GM10248 (cell line): ENCODE measurements around the gene BOLL.

Experiments used
- CTCF ChIA-PET: fragments of 300-600 bp; sonication (Branson Sonifier 250); formaldehyde crosslinking; extraction: SDS; loops from one replicate; lab custom pipeline; 2021; ENCODE audit warnings: antibody characterized with exemption; lab: Yijun Ruan, JAX
- POLR2A ChIA-PET: fragments of 350-650 bp; sonication (Branson Sonifier 250); formaldehyde crosslinking; extraction: SDS; loops from one replicate; lab custom pipeline; 2020; ENCODE audit warnings: antibody characterized with exemption; lab: Yijun Ruan, JAX
- DNase-seq: peaks from one replicate; pipeline ENCODE4 v3.0.0; 2012; ENCODE audit errors: extremely low spot score
- TF ChIP-seq, protein P1 (sequence below): IDR thresholded peaks from 2 replicates; pipeline ENCODE4 v1.5.1; 2012; ENCODE audit warnings: mild to moderate bottlenecking, low read depth; ENCODE audit errors: extremely low read depth, missing control alignments, control extremely low read depth

The BOLL gene

DNA sequence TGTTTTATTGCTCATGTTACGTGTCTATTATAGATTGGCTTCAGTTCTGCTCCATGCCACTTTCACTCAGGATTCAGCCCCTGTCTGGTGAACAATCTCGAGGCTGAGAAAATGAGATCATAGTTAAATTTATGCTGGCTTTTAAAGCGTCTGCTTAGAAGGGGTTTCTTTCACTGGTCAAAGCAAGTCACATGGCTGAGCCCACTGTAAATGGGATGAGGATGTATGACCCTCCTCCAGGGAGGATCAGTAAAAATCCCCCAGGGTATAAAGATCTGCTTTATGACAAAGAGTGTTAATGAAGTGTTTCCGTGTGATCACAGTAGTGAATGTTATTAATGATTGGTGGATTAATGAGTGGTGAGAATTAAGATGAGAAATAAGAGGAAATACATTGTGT is 13.1 kb upstream of the BOLL start:
- TF ChIP-seq, protein P1, sequence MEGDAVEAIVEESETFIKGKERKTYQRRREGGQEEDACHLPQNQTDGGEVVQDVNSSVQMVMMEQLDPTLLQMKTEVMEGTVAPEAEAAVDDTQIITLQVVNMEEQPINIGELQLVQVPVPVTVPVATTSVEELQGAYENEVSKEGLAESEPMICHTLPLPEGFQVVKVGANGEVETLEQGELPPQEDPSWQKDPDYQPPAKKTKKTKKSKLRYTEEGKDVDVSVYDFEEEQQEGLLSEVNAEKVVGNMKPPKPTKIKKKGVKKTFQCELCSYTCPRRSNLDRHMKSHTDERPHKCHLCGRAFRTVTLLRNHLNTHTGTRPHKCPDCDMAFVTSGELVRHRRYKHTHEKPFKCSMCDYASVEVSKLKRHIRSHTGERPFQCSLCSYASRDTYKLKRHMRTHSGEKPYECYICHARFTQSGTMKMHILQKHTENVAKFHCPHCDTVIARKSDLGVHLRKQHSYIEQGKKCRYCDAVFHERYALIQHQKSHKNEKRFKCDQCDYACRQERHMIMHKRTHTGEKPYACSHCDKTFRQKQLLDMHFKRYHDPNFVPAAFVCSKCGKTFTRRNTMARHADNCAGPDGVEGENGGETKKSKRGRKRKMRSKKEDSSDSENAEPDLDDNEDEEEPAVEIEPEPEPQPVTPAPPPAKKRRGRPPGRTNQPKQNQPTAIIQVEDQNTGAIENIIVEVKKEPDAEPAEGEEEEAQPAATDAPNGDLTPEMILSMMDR: no peak
- POLR2A ChIA-PET: no interaction called here
- CTCF ChIA-PET: interaction anchor here (3.3 to 4.4 kb wide), 2 partner anchors 11 to 499 kb away, joined by 9 to 19 read pairs; no protein-coding TSS in a partner anchor
- DNase-seq: no peak

DNA sequence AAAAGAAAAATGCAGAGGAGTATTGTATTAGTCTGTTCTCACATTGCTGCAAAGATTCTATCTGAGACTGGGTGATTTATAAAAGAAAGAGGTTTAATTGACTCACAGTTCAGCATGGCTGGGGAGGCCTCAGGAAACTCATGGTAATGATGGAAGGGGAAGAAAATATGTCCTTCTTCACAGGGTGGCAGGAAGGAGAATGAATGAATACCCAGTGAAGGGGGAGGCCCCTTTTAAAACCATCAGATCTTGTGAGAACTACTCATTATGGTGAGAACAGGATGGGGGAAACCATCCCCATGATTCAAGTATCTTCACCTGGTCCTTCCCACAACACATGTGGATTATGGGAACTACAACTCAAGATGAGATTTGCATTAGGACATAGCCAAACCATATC is 10.2 kb upstream of the BOLL start:
- POLR2A ChIA-PET: no interaction called here

DNA sequence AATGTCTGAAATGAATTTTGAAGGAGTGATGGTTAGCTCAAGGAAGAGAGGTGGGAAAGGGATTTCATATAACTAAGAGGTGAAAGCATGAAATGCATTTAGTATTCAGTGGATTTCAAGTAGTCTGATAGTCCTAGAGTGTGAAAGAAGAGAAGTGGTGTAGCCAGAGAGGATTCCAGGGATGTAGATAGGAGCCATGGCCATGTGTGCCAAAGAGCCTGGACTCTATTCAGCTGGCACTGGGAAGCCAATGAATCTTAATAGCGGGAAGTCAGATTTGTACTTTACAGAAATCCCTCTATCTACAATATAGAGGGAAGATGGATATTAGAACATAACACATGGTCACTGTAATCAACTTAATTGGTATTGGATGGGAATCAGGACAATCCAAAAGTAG is 8.3 kb upstream of the BOLL start:
- ChIA-PET POLR2A (no interaction called here), CTCF (interaction anchor here (1.3 to 2.1 kb wide), 4 partner anchors 8 to 504 kb away, joined by 3 to 7 read pairs (median 3); no protein-coding TSS in a partner anchor)

More for the DNA sequence above, 10.2 kb upstream of the BOLL start:
- TF ChIP-seq, protein P1: no peak
- CTCF ChIA-PET: interaction anchor here (0.9 to 1.3 kb wide), 3 partner anchors 9 to 333 kb away, joined by 3 to 5 read pairs (median 3); no protein-coding TSS in a partner anchor
- DNase-seq: no peak

DNA sequence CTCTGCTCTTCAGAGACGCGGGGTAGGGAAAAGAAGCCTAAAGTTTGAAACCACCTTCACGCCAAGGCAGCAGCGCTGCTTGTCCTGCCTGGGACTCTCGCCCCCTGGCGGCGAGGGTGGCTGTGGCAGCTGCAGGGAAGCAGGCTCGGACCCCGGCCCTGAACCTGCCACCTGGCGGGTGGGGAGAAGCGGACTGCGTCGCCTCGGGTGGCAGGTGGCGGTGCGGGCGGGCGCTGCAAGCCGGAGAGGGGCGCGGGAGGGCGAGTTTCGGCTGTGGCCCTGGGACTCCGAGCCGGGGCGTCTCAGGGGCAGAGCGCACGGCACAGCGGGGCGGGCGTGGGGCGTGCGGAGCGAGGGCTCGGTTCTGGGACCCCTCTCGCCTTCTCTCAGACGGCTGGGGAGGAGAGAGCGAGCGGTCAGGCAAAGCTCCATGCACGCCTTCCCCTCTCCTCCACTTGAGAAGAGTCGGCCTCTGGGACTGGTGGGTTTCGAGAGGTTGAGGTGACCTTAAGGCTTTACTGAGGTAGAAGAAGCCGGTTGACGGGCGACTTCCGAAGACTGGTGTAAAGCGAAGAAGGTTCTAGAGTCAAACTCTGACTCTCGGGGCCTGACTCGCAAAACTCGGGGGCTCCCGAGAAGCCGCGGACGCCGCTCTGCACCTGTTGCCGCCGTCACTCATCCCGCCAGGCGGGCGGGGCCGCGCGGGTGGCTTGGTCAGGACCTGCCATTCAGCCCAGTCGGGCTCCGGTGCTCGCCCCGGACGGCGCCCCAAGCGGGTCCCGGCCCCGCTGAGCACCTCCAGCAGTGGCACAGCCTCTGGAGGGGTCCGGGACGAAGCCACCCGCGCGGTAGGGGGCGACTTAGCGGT is 1.1 kb upstream of the BOLL start:
- CTCF ChIA-PET: interaction anchor here (0.8 to 2.0 kb wide), 4 partner anchors 9 to 79 kb away, joined by 3 to 9 read pairs (median 4); partner anchors contain the start of gene PLCL1
- POLR2A ChIA-PET: no interaction called here
- TF ChIP-seq, protein P1: peak; percentile 64
- DNase-seq: peak; percentile 67

More for the DNA sequence above, 8.3 kb upstream of the BOLL start:
- TF ChIP-seq, protein P1: no peak
- no peak for DNase-seq

DNA sequence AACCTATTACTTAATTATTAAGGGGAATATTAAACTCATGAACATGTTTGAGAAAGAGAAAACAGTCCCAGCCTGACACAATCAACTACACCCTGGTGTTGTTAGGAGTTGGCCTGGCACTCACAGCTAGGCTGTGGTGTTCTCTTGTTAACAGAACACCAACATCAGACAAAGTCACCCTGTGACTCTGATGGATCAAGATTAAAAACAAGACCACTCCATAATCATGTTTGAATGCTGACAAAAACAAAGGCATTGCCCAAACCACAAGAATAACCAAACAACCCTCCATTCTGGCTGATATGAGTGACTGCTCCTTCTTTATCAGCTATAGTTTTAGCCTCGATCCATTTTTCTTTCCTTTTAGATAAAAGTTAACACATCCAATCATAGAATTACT is 3.0 kb downstream of the BOLL start:
- TF ChIP-seq, protein P1: no peak
- ChIA-PET POLR2A (no interaction called here), CTCF (interaction anchor here (1.4 to 5.8 kb wide), 3 partner anchors 70 to 515 kb away, joined by 3 to 37 read pairs (median 6); partner anchors contain the start of gene MARS2)
- DNase-seq: no peak

DNA sequence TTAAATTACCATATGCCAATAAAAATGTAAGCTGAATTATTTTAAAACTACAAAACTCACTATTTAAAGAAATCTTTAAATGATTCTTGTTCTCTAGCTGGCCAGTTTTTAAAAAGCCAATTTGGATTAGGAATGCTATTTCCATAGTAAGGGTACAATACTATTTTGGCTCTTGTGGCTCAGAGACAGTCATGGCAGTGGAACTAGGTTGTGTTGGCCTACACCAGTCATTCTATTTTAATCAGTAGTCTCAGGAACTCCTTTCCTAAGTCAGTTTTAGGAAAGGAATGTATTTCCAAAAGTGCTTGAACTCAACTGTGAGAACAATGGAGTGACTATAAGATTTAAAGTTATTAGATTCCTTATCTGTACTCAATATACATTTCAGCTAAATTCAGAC is 5.9 kb downstream of the BOLL start:
- CTCF ChIA-PET: interaction anchor here (1.2 to 5.8 kb wide), 5 partner anchors 9 to 72 kb away, joined by 4 to 37 read pairs (median 11); partner anchors contain the start of gene MARS2
- TF ChIP-seq, protein P1: no peak
- no peak for DNase-seq
- POLR2A ChIA-PET: interaction anchor here (0.6 kb wide), 1 partner anchor 320 kb away, joined by 4 read pairs; no protein-coding TSS in a partner anchor
